ENCODE results near the gene FES.

DNA sequence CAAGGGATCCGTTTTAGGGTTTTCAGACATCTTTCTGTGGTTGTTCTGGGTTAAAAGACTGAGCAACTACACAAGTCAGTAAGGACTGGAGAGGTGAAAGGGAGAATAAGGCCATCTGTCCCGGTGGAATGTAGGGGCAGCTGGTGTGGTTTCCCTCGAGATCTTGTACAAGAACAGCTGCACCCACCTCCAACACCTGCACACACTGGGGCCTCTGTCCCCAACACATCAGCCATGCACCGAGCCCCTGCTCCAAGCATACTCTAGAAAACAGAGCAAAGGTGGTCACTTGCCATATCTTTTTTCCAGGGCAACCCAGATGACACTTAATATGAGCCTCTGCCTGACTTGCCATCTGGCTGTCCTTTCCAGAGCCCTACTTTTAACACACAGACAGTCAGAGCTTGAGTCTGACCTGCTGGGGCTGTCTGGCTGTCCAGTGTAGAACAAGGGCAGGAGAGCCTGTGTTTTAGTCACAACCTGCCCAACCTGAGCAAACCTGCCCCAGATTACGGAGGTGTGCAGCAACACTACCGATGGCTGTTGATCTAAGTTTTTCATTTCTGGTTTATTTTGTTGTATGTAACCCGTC is 31.0 kb downstream of the FES start:
- TF ChIP-seq, protein P1, sequence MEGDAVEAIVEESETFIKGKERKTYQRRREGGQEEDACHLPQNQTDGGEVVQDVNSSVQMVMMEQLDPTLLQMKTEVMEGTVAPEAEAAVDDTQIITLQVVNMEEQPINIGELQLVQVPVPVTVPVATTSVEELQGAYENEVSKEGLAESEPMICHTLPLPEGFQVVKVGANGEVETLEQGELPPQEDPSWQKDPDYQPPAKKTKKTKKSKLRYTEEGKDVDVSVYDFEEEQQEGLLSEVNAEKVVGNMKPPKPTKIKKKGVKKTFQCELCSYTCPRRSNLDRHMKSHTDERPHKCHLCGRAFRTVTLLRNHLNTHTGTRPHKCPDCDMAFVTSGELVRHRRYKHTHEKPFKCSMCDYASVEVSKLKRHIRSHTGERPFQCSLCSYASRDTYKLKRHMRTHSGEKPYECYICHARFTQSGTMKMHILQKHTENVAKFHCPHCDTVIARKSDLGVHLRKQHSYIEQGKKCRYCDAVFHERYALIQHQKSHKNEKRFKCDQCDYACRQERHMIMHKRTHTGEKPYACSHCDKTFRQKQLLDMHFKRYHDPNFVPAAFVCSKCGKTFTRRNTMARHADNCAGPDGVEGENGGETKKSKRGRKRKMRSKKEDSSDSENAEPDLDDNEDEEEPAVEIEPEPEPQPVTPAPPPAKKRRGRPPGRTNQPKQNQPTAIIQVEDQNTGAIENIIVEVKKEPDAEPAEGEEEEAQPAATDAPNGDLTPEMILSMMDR (IDR thresholded peaks at IDR 0.05; ENCODE audit: poor library complexity, severe bottlenecking) = no peak
- no peak for TF ChIP-seq EZH2 (IDR thresholded peaks at IDR 0.05; ENCODE audit: borderline replicate concordance, insufficient read depth, low read length, poor library complexity, severe bottlenecking)
- no peak for TF ChIP-seq RAD21 (conservative IDR thresholded peaks at IDR 0.05)
- no peak for TF ChIP-seq SMC3 (conservative IDR thresholded peaks at IDR 0.05; ENCODE audit: poor library complexity)
- TF ChIP-seq POLR2AphosphoS5 (IDR thresholded peaks at IDR 0.05) = no peak
- no peak for TF ChIP-seq EP300 (conservative IDR thresholded peaks at IDR 0.05; ENCODE audit: poor library complexity, severe bottlenecking)
